GM23248 (cell line): Measurements from ENCODE around the gene GPRIN2.

ENCODE experiments used
- EZH2 ChIP-seq: fragments of 200-600 bp; sonication (generic); IDR thresholded peaks from 2 replicates; pipeline ENCODE4 v1.6.1; 2018; ENCODE audit warnings: antibody characterized with exemption, mild to moderate bottlenecking; ENCODE audit not compliant: insufficient read depth, poor library complexity, severe bottlenecking
- EZH2phosphoT487 ChIP-seq: fragments of 200-600 bp; sonication (generic); IDR thresholded peaks from 2 replicates; pipeline ENCODE4 v1.6.1; 2018; ENCODE audit warnings: antibody characterized with exemption, moderate library complexity, mild to moderate bottlenecking, low read depth; ENCODE audit not compliant: insufficient read depth

DNA sequence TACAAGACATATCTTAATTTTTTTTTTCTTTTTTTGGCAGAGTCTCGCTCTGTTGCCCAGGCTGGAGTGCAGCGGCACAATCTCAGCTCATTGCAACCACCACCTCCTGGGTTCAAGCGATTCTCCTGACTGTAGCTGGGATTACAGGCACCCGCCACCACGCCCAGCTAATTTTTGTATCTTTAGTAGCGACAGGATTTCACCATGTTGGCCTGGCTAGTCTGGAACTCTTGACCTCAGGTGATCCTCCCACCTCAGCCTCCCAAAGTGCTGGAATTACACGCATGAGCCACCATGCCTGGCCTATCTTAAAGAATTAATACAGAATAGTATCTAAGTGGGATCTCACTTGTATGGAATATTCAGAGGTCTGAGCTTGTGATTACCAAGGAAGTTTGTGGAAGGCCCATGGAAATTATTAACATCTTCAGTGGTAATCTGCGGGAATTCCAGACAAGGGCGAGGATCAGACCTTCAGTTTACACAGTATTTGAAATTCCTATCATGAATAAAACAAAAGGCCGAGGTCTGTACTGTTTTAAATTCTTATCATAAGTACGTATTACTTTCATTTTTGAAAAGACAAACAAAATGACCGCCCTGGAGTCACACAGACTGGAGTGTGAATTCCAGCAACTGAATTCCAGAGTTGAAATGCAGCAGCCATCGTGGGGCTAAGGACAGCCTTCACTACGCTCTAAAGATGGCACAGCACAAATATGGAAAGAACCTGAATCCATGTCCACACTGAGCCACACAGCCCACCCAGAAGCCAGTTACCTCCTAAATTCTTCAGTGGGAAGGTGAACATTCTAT is 16.7 kb downstream of the GPRIN2 start:
- no peak for TF ChIP-seq EZH2
- TF ChIP-seq EZH2phosphoT487, result no peak
